HG03060 (cell line): ENCODE measurements around the gene CMIP.
"Not testable (repeated sequence)": the region's sequence is repeated elsewhere in the genome, so short reads cannot be mapped to it uniquely, and the experiment has no call there.

Experiments
- ATAC-seq: cut with Tn5 transposase; IDR thresholded peaks from one replicate; pipeline ENCODE4 v1.9.1; 2021; ENCODE audit warnings: low read depth, moderate number of reproducible peaks; ENCODE audit not compliant: unreplicated experiment

Gene CMIP

DNA sequence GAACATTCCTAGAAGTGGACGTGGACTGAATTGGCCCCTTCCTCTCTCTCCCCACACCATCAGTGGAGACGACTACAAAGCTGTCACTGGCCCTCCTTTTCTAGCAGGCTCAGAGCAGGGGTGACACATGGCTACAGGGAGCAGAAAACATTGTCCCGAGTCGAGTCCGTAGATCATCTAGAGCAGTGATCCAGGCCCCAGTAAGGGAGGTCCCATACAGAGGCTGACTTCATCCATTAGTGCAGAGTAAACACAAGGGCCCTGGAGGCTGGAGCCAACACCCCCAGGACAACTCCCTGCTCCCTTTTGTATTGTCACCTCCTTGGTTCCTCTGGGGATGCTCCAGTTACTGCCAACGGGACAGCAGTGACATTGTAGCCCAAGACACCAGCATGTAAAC is 130.7 kb downstream of the CMIP start:
- ATAC-seq, result no peak

DNA sequence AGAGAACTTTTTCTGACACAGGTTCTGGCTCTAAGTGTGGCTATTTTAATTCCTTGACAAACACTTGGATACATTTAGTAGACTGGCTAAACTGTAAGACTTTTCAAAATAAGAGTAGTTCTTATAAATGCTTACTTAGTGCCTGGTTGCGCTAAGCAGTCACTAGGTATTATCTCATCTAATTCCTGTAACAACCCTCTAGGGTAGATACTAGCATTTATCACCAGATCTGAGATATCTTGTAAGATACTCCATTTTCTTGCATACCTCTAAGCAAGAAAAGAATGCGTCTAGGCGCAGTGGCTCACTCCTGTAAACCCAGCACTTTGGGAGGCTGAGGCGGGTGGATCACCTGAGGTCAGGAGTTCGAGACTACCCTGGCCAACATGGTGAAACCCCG is 131.2 kb downstream of the CMIP start:
- no peak for ATAC-seq

DNA sequence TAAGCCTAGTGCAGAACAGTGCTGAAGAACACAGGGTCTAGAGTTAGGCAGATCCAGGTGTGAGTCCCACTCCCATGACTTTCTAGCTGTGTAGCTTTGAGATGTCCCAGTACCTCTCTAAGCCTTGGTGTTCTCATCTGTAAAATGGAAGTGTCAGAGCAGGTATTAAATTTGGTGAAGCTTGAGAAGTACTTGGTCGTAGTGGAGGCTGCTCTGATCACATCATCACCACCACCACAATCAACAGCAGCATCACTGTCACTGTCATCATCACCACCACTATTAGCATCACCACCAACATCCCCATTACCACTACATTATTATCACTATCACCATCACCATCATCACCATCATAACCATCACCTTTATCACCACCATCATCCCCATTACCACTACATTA is 132.1 kb downstream of the CMIP start:
- ATAC-seq, result no peak

DNA sequence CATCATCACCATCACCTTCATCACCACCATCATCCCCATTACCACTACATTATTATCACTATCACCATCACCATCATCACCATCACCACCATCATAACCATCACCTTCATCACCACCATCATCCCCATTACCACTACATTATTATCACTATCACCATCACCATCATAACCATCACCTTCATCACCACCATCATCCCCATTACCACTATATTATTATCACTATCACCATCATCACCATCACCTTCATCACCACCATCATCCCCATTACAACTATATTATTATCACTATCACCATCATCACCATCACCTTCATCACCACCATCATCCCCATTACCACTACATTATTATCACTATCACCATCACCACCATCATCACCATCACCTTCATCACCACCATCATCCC is 132.7 kb downstream of the CMIP start:
- ATAC-seq, result not testable (repeated sequence)

DNA sequence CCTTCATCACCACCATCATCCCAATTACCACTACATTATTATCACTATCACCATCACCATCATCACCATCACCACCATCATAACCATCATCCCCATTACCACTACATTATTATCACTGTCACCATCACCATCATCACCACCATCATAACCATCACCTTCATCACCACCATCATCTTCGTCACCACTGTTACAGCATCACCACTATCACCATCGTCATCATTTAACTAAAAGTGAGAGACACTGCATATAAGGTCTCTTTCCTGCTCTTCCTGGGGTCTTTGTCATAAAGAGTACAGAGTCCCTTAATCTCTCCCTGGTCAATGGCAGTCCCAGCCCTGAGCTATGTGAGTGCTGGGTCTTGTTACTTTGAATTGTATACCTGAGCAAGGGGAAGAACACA is 133.5 kb downstream of the CMIP start:
- ATAC-seq, result no peak

DNA sequence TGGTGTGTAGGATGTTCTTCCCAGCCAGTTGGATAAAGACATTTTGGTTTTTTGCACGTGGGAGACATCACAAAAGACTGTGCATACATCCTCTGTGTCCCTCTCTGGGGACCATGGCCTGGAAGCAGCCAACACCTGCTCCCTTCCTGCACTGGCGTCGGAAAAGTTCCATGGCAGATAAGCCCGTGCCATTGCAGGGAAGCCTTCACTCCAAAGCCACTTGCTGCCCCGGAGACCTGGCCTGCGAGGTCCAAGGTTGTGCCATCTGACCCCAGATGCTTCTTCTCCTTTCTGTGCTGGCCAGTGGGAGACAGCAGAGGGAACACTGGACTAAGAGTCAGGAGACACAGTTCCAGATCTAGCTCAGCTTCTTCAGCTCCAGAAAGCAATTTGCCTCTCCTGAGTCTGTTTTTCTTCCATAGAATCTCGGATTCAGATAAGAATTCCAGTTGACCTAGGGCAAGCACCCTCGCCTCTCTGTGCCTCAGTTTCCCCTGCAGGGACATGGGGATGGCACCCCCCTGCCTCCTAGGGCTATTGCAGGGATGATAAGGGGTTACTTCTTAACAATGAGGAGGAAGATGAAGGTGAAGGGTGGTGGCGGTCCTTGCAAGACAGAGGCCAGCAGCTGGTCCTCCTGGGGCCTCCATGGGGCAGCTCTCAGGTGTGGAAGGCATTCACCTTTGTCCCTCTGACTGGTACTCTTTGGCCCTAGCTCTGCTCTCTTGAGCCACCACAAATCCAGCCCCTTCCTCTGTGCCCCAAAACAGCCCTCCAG is 134.2 kb downstream of the CMIP start:
- no peak for ATAC-seq

DNA sequence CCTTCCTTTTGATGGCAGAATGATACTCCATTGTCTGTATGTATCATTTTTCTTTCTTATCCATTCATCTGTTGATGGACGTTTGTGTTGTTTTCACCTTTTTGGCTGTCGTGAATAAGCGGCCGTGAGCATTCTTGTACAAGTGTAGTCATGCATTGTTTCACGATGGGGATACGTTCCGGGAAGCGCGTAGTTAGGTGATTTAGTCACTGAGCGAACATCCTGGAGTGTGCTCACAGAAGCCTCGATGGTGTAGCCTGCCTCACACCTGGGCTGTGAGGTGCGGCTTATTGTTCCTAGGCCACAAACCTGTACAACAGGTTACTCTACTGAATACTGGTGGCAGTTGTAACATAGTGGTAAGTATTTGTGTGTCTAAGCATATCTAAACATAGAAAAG is 136.5 kb downstream of the CMIP start:
- no peak for ATAC-seq

DNA sequence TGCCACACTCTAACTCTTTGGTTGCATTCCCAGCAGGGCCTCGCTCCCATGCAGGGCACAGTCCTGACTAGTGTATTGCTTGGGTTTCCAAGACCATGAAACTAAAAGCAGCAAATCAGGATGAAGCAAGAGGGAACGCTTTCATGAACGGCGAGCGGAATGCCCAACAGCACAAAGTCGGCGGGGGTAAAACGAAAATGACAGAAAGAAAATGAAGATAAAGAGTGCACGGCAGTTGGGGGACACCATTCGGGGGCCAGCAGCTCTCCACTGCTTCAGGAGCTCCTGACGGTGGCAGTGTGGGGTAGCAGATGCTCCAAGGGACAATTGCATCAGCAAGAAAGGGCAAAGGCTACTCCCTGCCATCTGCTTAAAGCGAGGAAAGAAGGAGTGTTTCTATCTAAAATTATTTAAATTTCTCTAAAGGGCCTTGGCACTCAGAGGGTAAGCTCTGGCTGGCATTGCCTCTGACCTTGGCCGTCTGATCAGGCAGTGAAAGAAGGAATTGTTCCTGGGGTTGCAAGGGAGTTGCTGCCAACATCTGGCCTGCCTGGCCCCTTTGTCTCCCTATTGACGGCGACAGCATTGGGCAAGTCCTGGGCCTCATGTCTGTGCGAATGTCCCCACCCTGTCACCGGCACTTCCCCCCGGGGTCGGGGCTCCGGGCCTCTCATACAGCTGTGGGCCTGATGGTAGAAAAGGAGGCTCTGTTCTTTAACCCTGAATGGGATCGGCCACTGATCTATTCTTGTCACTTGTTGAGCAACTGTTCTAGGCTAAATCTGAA is 138.2 kb downstream of the CMIP start:
- ATAC-seq, result no peak

DNA sequence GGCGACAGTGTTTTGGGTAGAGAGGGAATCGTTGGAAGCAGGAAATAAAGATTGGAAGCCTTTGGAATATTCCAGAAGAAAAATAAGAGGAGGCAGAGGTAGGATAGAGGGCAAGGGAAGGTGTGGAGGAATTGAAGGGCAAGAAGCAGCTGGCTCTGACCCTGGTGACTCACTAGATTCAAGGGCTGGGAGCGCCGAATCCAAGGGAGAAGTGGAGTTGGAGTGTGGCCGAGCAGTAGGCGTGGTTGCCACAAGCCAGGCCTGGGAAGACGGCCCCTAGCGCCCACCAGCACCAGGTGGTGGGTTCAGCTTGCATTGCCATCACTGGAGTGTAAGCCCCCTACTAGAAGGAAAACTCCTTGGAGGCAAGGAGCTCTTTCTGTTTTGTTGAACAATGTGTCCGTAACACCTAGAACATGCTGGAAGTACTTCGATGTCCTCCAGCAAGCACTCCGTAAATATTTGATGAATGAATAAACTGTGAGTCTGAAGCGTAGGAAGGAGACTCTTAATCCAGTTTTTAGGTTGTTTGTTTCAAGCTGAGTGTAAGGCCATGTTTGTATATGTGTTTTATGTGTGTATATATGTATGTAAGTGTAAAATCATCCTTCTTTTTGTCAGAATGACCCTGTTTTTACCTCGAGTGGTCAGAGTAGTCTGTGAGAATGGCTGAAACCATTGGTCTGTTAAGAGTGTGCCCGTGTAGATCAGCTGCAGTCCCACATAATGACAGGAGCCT is 139.5 kb downstream of the CMIP start:
- ATAC-seq, result no peak

DNA sequence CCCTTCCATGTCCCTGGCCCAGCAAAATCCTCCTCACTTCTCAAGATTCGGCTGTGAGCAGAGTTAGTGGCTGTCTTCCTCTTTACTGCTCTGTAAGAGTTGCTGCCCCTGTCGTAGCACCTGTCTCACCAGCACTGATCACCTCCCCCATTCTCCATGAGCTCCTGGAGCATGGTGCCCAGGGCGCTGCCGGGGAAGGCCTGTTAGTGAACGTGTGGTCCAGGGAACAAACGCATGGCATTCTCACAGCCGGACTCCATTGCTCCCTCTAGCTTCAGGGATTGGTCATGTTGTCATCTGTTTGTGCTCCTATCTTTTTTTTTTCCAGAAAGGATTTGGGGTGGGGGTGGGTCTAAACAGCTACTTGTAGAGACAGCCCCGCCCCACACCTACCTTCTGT is 141.2 kb downstream of the CMIP start:
- ATAC-seq, result no peak

DNA sequence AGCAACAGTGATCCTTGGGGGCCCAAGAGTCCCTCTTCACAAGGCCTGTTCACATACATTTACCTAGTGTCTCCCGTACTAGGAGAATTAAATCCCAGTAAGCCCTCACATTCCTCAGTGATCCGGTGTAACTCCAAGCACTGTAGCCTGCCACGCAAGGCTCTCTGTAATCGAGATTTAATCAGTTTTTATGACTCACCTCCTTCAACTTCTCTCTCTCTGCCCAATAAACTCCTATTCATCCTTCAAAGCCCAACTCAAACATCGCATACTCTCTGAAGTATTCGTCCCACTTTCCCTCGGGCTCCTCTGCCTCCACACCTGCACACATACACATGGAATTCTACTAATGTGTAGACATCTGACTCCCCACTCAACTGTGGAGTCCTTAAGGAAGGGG is 141.8 kb downstream of the CMIP start:
- ATAC-seq, result no peak

DNA sequence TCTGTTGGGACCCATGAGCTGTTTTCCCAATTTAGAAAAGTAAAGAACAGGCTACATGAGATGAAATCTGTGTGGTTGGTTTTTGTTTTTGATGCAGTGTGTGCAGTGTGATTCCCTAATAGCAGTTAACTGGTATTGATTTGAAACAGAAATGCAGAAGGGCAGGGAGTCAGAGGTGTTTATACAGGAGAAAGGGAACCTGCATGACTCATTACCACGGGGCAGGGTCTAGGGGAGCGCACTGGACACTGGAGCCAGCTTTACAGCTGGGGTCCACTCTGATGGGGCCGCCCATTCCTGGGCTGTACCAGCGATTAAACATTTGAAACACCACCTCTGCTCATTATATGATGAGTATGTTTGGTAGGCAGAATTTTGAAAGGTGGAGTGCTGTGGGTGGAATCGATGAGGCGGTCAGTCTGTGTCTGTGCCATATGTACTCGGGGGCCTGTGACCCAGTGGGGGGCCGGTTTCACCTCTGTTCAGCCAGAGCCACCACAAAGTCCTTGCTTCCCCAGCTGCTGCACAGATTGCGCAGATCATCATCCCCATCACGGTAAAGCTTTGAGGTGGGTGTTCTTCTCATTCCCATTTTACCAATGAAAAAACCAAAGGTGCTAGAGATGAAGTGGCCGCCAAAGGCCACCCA is 142.5 kb downstream of the CMIP start:
- ATAC-seq, result no peak

DNA sequence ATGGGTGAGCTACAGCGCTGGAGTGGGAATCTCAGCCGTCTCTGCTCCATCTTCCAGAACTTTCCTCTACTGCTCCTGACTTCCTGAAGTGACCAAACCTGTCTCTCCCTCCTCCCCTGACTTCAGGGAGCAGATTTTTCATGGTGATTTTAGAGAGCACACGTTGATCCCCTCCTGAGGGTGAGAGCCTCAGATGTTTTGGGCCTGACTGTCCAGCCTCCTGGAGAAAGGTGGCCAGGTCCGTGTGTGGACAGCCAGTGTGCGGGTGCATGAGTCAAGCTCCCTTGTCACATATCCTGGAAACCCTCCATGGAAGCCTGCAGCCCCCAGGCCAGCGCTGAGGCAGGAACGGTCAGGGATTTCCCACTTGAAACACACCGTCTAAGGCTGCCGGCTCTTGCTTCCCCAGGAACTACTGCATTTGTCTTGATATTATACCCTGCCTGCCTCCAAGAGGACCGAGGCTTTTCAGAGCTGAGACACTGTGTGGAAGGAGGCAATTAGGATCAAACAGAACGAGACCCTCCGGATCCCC is 143.1 kb downstream of the CMIP start:
- no peak for ATAC-seq

DNA sequence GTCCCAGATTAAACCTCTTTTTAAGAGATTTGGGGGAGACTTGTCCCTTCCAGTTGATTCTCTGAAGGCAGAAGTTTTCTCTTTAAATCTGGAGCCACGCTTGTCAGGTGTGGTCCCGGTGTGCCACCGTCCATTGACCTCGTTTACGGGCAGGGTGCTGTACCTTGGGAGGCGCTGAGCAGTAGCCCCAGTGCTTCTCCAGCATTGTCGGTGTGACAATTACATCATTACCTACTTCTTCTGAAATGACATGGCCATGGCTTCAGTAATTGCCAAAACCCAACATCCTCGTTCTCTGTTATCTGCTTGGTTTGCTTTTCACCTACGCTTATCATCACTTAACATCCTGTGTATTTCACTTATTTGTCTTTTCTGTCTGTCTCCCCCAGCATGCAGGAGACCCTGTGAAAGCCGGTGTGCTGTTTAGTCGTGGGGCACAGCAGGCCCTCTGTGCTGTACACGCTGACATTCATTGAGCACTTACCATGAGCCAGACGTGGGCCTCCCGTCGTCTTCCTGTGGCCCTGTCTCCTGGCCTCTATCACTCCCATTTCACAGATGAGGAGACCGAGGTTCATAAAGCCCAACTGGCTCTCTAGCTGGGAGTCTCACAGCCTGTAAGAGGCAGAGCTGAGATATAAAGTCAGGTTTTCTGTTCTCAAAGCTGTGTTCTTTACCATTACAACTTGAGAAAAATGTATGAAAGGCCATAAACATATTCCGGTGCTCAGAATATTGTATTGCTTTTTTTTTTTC is 143.9 kb downstream of the CMIP start:
- no peak for ATAC-seq

DNA sequence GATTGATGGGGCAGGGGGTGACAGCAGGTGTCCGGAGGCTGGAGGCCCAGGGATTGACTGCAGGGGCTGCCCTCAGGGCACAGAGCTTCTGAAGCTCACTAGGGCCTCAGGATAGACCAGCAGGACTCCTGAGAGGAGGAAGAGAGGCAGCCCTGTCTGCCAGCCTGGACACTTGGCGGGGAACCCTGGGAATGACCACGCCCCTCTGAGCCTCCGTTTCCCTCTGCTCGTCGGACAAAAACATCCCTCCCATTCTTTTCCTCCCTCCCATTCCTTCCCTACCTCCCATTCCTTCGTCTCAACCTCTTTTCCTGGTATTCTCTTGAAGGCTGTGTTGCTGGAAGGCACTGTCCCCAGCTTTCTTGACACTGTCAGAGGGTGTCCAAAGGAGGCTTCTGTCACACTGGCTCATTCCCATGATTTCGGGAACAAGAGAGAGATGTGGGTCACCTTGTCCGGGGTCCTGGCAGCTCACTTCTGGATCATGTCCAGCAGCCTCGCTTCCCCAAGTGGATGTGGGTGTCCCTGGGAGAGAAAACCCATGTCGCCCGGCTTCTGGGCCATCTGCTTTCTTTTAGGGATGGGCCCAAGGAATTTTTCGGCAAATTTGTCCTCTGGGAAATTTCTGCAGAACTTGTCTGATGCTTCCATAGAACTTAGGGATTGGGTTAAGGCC is 145.5 kb downstream of the CMIP start:
- ATAC-seq, result no peak

DNA sequence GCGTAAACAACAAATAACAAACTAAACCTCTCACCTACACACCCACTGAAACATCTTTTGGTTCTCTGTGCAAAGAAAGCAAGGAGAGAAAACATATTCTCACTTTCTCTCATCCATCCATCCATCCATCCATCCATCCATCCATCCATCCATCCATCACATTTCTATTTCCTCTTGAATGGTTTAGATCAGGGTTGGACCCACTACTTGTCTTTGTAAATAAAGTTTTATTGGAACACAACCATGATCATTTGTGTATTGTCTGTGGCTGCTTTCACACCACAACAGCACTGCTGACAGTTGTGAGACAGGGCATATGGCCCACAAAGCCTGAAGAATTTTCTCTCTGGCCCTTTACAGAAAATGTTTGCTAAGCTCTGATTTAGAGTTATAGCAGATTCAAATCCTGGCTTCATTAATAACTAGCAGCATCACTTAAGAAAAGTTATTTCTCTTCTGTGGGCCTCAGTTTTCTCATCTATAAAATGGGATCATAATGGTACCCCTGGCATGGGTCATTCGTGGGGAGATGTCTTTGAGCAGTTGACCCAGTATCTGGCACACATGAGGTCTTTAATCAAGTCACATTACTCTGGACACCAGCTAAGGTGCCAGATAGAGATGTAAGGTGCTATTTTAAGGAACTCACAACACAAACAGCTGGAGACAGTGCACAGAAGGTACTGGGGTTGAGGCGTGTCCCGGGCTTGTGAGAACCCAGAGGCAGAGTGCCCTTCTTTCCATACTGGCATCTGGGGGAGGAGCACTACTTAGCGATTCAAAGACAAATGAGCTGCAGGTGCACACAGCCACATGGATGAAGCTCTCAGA is 146.3 kb downstream of the CMIP start:
- no peak for ATAC-seq

DNA sequence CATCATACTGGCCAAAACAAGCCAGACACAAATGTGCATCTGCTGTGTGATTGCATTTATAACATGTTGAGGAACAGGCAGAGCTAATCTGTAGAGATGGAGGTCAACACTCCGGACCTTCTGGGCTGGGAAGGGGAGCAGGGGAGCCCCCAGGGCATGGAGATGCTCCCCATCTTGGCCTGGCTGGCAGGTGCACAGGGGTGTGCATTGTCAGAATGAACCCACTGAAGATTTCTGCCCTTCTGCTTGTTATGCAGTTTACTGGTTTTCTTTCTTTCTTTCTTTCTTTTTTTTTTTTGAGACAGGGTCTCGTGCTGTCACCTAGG is 146.9 kb downstream of the CMIP start:
- no peak for ATAC-seq

DNA sequence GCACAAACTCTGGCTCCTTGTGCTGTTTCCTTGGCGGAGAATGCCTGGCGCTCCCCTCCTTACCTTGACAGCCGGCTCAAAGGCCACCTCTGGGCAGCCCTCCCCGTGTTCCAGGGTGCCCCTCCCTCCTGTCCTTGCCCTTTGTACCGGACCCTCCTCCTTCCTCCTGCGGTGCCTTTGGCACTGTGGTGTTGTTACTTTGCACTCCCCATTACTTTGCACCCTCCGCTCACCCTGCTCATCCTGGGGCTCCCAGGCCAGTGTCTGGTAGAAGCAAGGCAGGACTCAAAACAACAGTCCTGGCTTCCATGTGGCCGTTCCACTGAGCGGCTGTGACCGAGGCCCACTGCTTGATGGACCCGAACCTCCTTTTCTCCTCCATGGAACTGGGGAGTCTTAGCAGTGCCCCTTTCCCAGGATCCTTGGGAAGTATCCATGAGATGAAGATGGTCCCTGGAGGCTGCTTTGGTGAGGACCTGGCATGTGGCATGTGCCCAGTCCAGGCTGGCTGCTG is 147.8 kb downstream of the CMIP start:
- ATAC-seq, result no peak
